ENCODE measurements around the gene PPM1H. TPM values are rescaled to one million over a fixed set of nuclear protein-coding genes. Genes with fewer than 3 reads are reported as not detected.

Gene PPM1H
- total RNA-seq, 4 donors from 2014 or later = 0.46 to 3.4 (median 1.3) TPM

- Histone ChIP-seq H3K27ac (no peak overlapping the region), H3K36me3 (no peaks in the 10 kb centered on the region), H3K27me3 (no peaks in the 10 kb centered on the region), H3K9me3 (no peaks in the 10 kb centered on the region), H3K4me1 (peaks cover 8 to 16% of the 10 kb centered on the region in 2 donors), H3K4me3 (no peak overlapping the region)
- intact Hi-C loops (cut with DNase I; ENCODE audit: low total_unique reads) (no loop called here), in situ Hi-C loops (cut with MboI; ENCODE audit: low sequenced_read_pairs in 4 of 4) (loop anchor here (5.0 to 25.0 kb wide), 6 partner anchors 208 to 530 kb away; partner anchors contain the start of gene USP15 (in 2 of the 4))
- no peak for TF ChIP-seq POLR2A (IDR thresholded peaks at IDR 0.05)
- TF ChIP-seq, protein P1, sequence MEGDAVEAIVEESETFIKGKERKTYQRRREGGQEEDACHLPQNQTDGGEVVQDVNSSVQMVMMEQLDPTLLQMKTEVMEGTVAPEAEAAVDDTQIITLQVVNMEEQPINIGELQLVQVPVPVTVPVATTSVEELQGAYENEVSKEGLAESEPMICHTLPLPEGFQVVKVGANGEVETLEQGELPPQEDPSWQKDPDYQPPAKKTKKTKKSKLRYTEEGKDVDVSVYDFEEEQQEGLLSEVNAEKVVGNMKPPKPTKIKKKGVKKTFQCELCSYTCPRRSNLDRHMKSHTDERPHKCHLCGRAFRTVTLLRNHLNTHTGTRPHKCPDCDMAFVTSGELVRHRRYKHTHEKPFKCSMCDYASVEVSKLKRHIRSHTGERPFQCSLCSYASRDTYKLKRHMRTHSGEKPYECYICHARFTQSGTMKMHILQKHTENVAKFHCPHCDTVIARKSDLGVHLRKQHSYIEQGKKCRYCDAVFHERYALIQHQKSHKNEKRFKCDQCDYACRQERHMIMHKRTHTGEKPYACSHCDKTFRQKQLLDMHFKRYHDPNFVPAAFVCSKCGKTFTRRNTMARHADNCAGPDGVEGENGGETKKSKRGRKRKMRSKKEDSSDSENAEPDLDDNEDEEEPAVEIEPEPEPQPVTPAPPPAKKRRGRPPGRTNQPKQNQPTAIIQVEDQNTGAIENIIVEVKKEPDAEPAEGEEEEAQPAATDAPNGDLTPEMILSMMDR (IDR thresholded peaks at IDR 0.05 in 4 of 5, conservative IDR thresholded peaks at IDR 0.05 in 1 of 5) = no peak
- DNase-seq (no peak), ATAC-seq (no peak)
These were observed 142.6 kb downstream of the PPM1H start for GRCh38 chr12:62792236-62792870.

DNA sequence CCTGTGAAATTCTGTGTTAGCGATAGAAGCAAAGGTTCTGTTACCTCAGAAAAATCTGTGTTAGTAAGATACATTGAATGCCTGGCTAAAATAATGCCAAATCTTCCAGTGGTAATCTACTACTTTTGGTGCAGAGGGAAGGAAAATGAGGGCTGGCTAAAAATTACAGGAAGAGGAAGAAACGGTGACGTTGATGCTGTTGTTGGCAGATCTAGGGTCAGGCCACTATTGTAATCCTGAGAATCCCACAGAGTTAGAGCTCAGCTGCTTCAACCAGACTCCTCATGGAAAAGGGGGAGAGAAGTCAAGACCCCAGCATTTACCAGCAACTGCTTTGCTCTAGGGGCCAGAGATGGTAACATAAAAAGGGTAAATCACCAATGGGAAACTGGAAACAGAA, 145.1 kb downstream of the PPM1H start:
- no peak for ATAC-seq

GRCh38 chr12:62787611-62788010, 147.3 kb downstream of the PPM1H start:
- in situ Hi-C loops (cut with MboI; ENCODE audit: low sequenced_read_pairs in 4 of 4) = loop anchor here in 2 of 4 donors (25.0 kb wide), 1 partner anchor 525 kb away; the partner anchor contains the start of gene USP15 (in 2 of the 2)
- intact Hi-C loops (cut with DNase I; ENCODE audit: low total_unique reads) = no loop called here
- no peak overlapping the region for H3K4me3 ChIP-seq
- H3K9me3 ChIP-seq = no peaks in the 10 kb centered on the region
- H3K4me1 ChIP-seq = peaks cover 0 to 36% of the 10 kb centered on the region in 2 donors
- H3K36me3 ChIP-seq = no peaks in the 10 kb centered on the region
- TF ChIP-seq POLR2A (IDR thresholded peaks at IDR 0.05) = no peak
- TF ChIP-seq, protein P1 (IDR thresholded peaks at IDR 0.05 in 4 of 5, conservative IDR thresholded peaks at IDR 0.05 in 1 of 5) = no peak
- no peak for ATAC-seq
- DNase-seq = no peak
- H3K27me3 ChIP-seq = no peaks in the 10 kb centered on the region
- H3K27ac ChIP-seq = peak overlapping the region; percentile 70 to 81 (median 76)

More for the DNA sequence above, 145.1 kb downstream of the PPM1H start:
- TF ChIP-seq, protein P1 (IDR thresholded peaks at IDR 0.05 in 4 of 5, conservative IDR thresholded peaks at IDR 0.05 in 1 of 5) = no peak
- TF ChIP-seq POLR2A (IDR thresholded peaks at IDR 0.05) = no peak
- Histone ChIP-seq H3K4me1 (peaks cover 8 to 38% of the 10 kb centered on the region in 2 donors), H3K27ac (peak overlapping the region; percentile 24 to 70 (median 64)), H3K4me3 (no peak overlapping the region), H3K9me3 (no peaks in the 10 kb centered on the region), H3K27me3 (no peaks in the 10 kb centered on the region), H3K36me3 (no peaks in the 10 kb centered on the region)
- in situ Hi-C loops (cut with MboI; ENCODE audit: low sequenced_read_pairs in 4 of 4) = loop anchor here (5.0 to 25.0 kb wide), 6 partner anchors 205 to 528 kb away; partner anchors contain the start of gene USP15 (in 2 of the 4)
- intact Hi-C loops (cut with DNase I; ENCODE audit: low total_unique reads) = no loop called here
- DNase-seq = no peak

GRCh38 chr12:62787023-62787422, 147.9 kb downstream of the PPM1H start:
- intact Hi-C loops (cut with DNase I; ENCODE audit: low total_unique reads) (no loop called here), in situ Hi-C loops (cut with MboI; ENCODE audit: low sequenced_read_pairs in 4 of 4) (loop anchor here in 2 of 4 donors (25.0 kb wide), 1 partner anchor 525 kb away; the partner anchor contains the start of gene USP15 (in 2 of the 2))
- Histone ChIP-seq H3K27me3 (no peaks in the 10 kb centered on the region), H3K4me1 (peaks cover 0 to 30% of the 10 kb centered on the region in 2 donors), H3K9me3 (no peaks in the 10 kb centered on the region), H3K36me3 (no peaks in the 10 kb centered on the region), H3K27ac (peak overlapping the region; percentile 70 to 81 (median 76)), H3K4me3 (no peak overlapping the region)
- ATAC-seq (no peak), DNase-seq (no peak)
- TF ChIP-seq, protein P1 (IDR thresholded peaks at IDR 0.05 in 4 of 5, conservative IDR thresholded peaks at IDR 0.05 in 1 of 5) = no peak
- no peak for TF ChIP-seq POLR2A (IDR thresholded peaks at IDR 0.05)

Measured in gastrocnemius medialis (tissue), 4 donors.